Epithelial cell of proximal tubule (primary cell): Measurements from ENCODE around the gene CLIP4. TPM values are rescaled to one million over a fixed set of nuclear protein-coding genes. Genes with fewer than 3 reads are reported as not detected.

ENCODE experiments used
- DNase-seq: peaks from one replicate; pipeline ENCODE4 v3.0.0-alpha.2; 2011; ENCODE audit warnings: low read depth
- H3K4me3 ChIP-seq: 2 replicates; pipeline ENCODE4 v1.5.1; 2011; ENCODE audit warnings: low read depth, mild to moderate bottlenecking, low read length
- CTCF ChIP-seq: conservative IDR thresholded peaks from 2 replicates; pipeline ENCODE4 v1.5.1; 2012; ENCODE audit warnings: low read depth, mild to moderate bottlenecking, low read length
- total RNA-seq: library from RNA; depleted of rRNA; stranded (reverse); fragments of >200 nt; gene quantifications from 2 replicates; pipeline ENCODE4 v1.2.3, GENCODE V29; 2015

The CLIP4 gene
- total RNA-seq, 1 donor from 2014 or later: 22.8 TPM

GRCh38 chr2:29238497-29238896 is 123.3 kb downstream of the CLIP4 start:
- no peak for DNase-seq
- peak; percentile 83 for TF ChIP-seq CTCF
- H3K4me3 ChIP-seq: no peak overlapping the region

Other genes starting within 250 kb of the CLIP4 start
- gene TRMT61B, start 245.1 kb upstream of the CLIP4 start, total RNA-seq: 10.5 and 19.0 TPM in 2 replicates
- 52.2 and 80.2 TPM in 2 replicates for gene WDR43, start 220.7 kb upstream of the CLIP4 start, total RNA-seq
- gene TOGARAM2, start 134.1 kb upstream of the CLIP4 start, total RNA-seq: 0.07 TPM in 1 of 2 replicates, not detected in the other
- gene PCARE, start 40.9 kb upstream of the CLIP4 start, total RNA-seq: not detected in 2 replicates